ENCODE measurements around the gene PACSIN2.
A peak's percentile ranks its signal among the peaks of the same experiment; 100 is the strongest.

Gene PACSIN2

GRCh38 chr22:42865536-42865935 is 149.4 kb downstream of the PACSIN2 start:
- no peak overlapping the region for H3K4me3 ChIP-seq (ENCODE audit: low read depth, low read length)
- no peak for DNase-seq (ENCODE audit: low read depth)
- TF ChIP-seq CTCF (IDR thresholded peaks at IDR 0.05; ENCODE audit: low read depth, low read length, missing control alignments) = no peak

DNA sequence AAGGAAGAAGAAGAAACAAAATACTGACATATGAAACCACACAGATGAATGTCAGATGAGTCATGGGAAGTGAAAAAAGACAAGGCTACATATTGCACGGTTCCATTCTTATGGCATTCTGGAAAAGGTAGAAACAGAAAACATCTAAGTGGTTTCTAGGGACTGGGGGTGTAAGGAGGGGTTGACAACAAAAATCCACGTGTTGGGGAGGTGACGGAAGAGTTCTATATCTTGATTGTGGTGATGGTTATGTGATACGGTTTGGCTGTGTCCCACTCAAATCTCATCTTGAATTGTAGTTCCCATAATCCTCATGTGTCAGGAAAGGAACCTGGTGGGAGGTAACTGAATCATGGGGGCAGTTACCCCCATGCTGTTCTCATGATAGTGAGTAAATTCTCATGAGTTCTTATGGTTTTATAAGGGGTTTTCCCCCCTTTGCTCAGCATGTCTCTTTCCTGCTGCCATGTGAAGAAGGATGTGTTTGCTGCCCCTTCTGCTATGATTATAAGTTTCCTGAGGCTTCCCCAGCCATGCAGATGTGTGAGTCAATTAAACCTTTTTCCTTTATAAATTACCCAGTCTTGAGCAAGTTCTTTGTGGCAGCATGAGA is 151.5 kb downstream of the PACSIN2 start:
- no peak for TF ChIP-seq CTCF (IDR thresholded peaks at IDR 0.05; ENCODE audit: low read depth, low read length, missing control alignments)
- H3K4me3 ChIP-seq (ENCODE audit: low read depth, low read length) = no peak overlapping the region
- DNase-seq (ENCODE audit: low read depth) = peak; percentile 67

DNA sequence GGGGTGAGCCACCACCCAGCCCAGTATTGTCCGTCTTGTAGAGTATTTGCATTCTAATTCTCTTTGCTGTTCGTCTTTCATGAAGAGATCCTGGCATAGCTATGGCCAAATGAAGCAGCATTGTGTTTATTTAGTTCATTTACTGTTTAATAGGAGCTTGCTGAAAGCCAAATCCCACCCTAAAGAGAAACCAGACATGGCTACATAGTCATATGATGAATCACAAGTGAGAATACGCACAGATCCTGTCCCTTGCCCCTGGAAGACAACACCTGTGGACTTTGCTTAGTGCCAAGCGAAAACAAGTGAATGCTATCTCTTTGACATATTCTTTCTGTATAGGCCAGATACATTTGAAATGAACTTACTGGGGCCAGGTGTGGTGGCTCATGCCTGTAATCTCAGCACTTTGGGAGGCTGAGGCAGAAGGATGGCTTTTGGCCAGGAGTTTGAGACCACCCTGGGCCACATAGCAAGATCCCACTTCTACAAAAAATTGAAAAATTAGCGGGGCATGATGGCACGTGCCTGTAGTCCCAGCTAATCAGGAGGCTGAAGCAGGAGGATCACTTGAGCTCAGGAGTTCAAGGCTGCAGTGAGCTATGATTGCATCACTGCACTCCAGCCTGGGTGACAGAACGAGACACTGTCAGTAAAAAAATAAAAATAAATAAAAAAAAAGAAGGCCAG is 152.8 kb downstream of the PACSIN2 start:
- no peak for TF ChIP-seq CTCF (IDR thresholded peaks at IDR 0.05; ENCODE audit: low read depth, low read length, missing control alignments)
- DNase-seq (ENCODE audit: low read depth) = no peak
- H3K4me3 ChIP-seq (ENCODE audit: low read depth, low read length) = no peak overlapping the region

- H3K4me3 ChIP-seq (ENCODE audit: low read depth, low read length) = no peak overlapping the region
- DNase-seq (ENCODE audit: low read depth) = no peak
These were observed 154.0 kb downstream of the PACSIN2 start for GRCh38 chr22:42860968-42861367.

GRCh38 chr22:42857845-42858481 is 157.0 kb downstream of the PACSIN2 start:
- H3K4me3 ChIP-seq (ENCODE audit: low read depth, low read length) = no peak overlapping the region
- no peak for TF ChIP-seq CTCF (IDR thresholded peaks at IDR 0.05; ENCODE audit: low read depth, low read length, missing control alignments)
- no peak for DNase-seq (ENCODE audit: low read depth)

More at GRCh38 chr22:42860968-42861367, 154.0 kb downstream of the PACSIN2 start:
- no peak for TF ChIP-seq CTCF (IDR thresholded peaks at IDR 0.05; ENCODE audit: low read depth, low read length, missing control alignments)

DNA sequence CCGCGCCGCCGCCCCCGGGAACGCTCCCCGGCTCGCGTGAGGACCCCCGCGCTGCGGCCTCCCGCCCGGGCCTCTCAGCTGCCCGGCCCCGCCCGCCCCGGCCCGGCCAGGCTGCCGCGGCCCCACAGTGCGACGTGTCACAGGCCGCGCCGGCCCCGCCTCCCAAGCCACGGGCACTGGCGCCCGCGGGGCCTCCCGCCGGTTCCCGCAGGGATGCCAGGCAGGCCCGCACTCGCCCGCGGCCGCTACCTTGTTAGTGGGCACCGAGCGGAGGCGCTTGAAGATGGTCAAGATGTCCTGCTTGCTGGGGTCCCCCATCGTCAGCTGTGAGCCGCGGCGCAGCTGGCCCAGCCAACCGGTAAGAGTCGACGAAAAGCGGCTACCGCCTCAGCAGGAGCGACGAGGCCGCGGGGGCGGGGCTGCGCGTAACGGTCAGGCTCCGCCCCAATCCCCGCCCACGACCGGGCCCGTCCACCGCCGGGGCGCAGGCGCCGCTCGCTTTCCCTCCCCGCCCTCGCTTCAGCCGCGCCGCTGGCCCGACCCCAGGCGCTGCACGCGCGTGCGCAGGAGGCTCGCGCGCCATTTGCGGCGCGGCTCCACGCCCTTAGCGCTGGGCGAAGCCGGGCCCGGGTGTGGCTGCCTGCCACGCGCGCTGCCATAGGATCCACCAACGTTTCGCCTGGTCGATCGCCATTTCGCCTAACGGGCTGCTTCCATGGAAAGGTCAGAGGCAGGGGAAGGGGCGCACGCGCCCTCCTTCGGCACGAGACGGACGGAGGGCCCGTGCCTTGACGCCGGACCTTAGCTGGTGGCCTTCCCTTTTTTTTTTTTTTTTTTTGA is 157.9 kb downstream of the PACSIN2 start, which contains the start of gene ARFGAP3:
Gene ARFGAP3, minus strand, starts transcription at position 409 of the 840 bp plus-strand sequence. Its CDS starts 91 bp downstream, at position 318.
- H3K4me3 ChIP-seq (ENCODE audit: low read depth, low read length) = peak within 1 kb of the TSS; percentile 86
- DNase-seq (ENCODE audit: low read depth) = peak; percentile 65
- no peak for TF ChIP-seq CTCF (IDR thresholded peaks at IDR 0.05; ENCODE audit: low read depth, low read length, missing control alignments)

All from GM12864 (cell line).